Right renal pelvis (tissue), 4 donors: ENCODE data around the gene SEMA3E. TPM values are rescaled to one million over a fixed set of nuclear protein-coding genes. Genes with fewer than 3 reads are reported as not detected.
A peak's percentile ranks its signal among the peaks of the same experiment; 100 is the strongest.

Experiments used
- DNase-seq, 4 donors: peaks; one replicate each; pipeline ENCODE4 v3.0.0-alpha.2; 2013; ENCODE audit warnings: low read depth in 4 of 4, low spot score in 3 of 4, missing footprints in 1 of 4
- polyA plus RNA-seq, 4 donors: library from polyadenylated mRNA; unstranded; fragments of 120-200 nt; gene quantifications; one replicate each; pipeline ENCODE4 v1.2.1, GENCODE V29; 2013; ENCODE audit not compliant: insufficient read length in 4 of 4

SEMA3E gene
- polyA plus RNA-seq, 4 donors: 1.5 to 3.0 (median 2.2) TPM

- DNase-seq: no peak
Observed at GRCh38 chr7:83643012-83643411, 5.9 kb downstream of the SEMA3E start.

- DNase-seq: no peak
Observed at GRCh38 chr7:83640731-83641537, 8.0 kb downstream of the SEMA3E start.

GRCh38 chr7:83640240-83640639 is 8.7 kb downstream of the SEMA3E start:
- no peak for DNase-seq

- DNase-seq: no peak
Observed at GRCh38 chr7:83633516-83633915, 15.4 kb downstream of the SEMA3E start.

- DNase-seq: peak in 1 of 4 donors; percentile 13
Observed at GRCh38 chr7:83629117-83629880, 19.6 kb downstream of the SEMA3E start.

GRCh38 chr7:83617858-83618257 is 31.1 kb downstream of the SEMA3E start:
- no peak for DNase-seq

GRCh38 chr7:83614112-83614511 is 34.8 kb downstream of the SEMA3E start:
- no peak for DNase-seq

GRCh38 chr7:83613232-83613631 is 35.7 kb downstream of the SEMA3E start:
- no peak for DNase-seq

GRCh38 chr7:83611776-83612175 is 37.2 kb downstream of the SEMA3E start:
- DNase-seq: no peak

GRCh38 chr7:83610649-83611304 is 38.2 kb downstream of the SEMA3E start:
- DNase-seq: no peak

GRCh38 chr7:83608716-83609115 is 40.2 kb downstream of the SEMA3E start:
- DNase-seq: no peak

- no peak for DNase-seq
Observed at GRCh38 chr7:83603649-83604048, 45.3 kb downstream of the SEMA3E start.

- no peak for DNase-seq
Observed at GRCh38 chr7:83599131-83599530, 49.8 kb downstream of the SEMA3E start.

GRCh38 chr7:83593921-83594475 is 54.9 kb downstream of the SEMA3E start:
- DNase-seq: no peak

GRCh38 chr7:83588602-83589240 is 60.2 kb downstream of the SEMA3E start:
- no peak for DNase-seq

GRCh38 chr7:83586281-83586680 is 62.7 kb downstream of the SEMA3E start:
- DNase-seq: no peak

GRCh38 chr7:83581667-83582435 is 67.1 kb downstream of the SEMA3E start:
- DNase-seq: no peak

GRCh38 chr7:83579740-83580139 is 69.2 kb downstream of the SEMA3E start:
- DNase-seq: no peak

GRCh38 chr7:83575436-83575835 is 73.5 kb downstream of the SEMA3E start:
- DNase-seq: no peak

- no peak for DNase-seq
Observed at GRCh38 chr7:83574616-83575015, 74.3 kb downstream of the SEMA3E start.
